Measurements from ENCODE around the gene XCL2. TPM values are rescaled to one million over a fixed set of nuclear protein-coding genes. Genes with fewer than 3 reads are reported as not detected.
A peak's percentile ranks its signal among the peaks of the same experiment; 100 is the strongest.

XCL2 gene
- total and polyA plus RNA-seq, 2 of the 8 experiments (the other 6 are each of a cell fraction or from before 2014, with no cell fraction given) = not detected

- H3K9ac ChIP-seq (replicated peaks in 1 of 4; ENCODE audit: extremely low read depth in 1 of 4, low read depth in 3 of 4, low read length in 3 of 4) = no peak overlapping the region
These were observed 45.6 kb downstream of the XCL2 start for GRCh38 chr1:168498159-168498631.

More at GRCh38 chr1:168498159-168498631, 45.6 kb downstream of the XCL2 start:
- H4K5ac ChIP-seq (ENCODE audit: insufficient read length, low read depth, low read length) = no peak overlapping the region
- no peak overlapping the region for H2BK20ac ChIP-seq (ENCODE audit: low read length)
- H3K23ac ChIP-seq (ENCODE audit: insufficient read length) = no peak overlapping the region
- H2BK15ac ChIP-seq (ENCODE audit: low read length) = no peak overlapping the region
- H3K4me1 ChIP-seq (replicated peaks in 1 of 4; ENCODE audit: control insufficient read depth in 3 of 4, insufficient read depth in 4 of 4, low read length in 3 of 4) = no peaks in the 10 kb centered on the region
- no peaks in the 10 kb centered on the region for H3K79me2 ChIP-seq (ENCODE audit: control insufficient read depth in 1 of 2, insufficient read depth in 2 of 2, low read length in 2 of 2)
- no peaks in the 10 kb centered on the region for H3K23me2 ChIP-seq (ENCODE audit: low read depth, low read length)
- H2AFZ ChIP-seq (ENCODE audit: low read length) = peak overlapping the region; percentile 82; the same call in 1 of the 2 replicates
- no peak overlapping the region for H3K14ac ChIP-seq (ENCODE audit: insufficient read length)
- no peak for DNase-seq (ENCODE audit: low read depth in 1 of 2, low spot score in 2 of 2)
- no peak for TF ChIP-seq KDM1A (IDR thresholded peaks at IDR 0.05; ENCODE audit: borderline replicate concordance, low read length)
- TF ChIP-seq HDAC6 (IDR thresholded peaks at IDR 0.05; ENCODE audit: low read depth, low read length) = no peak
- TF ChIP-seq BCL11A (IDR thresholded peaks at IDR 0.05; ENCODE audit: low read depth in 2 of 2, low read length in 2 of 2) = no peak
- TF ChIP-seq RXRA (IDR thresholded peaks at IDR 0.05; ENCODE audit: insufficient read depth, low read depth, low read length) = no peak
- TF ChIP-seq TAF7 (optimal IDR thresholded peaks at IDR 0.05; ENCODE audit: borderline replicate concordance, low read depth, low read length) = no peak
- H4K91ac ChIP-seq (replicated peaks; ENCODE audit: insufficient read length, low read length) = no peak overlapping the region
- H3K18ac ChIP-seq (ENCODE audit: extremely low read depth, low read length) = no peak overlapping the region
- FAIRE-seq = no peak
- no peak overlapping the region for H3K27ac ChIP-seq (ENCODE audit: low read depth, low read length)
- H2BK120ac ChIP-seq (replicated peaks; ENCODE audit: low read depth, low read length) = no peak overlapping the region
- ChIA-PET POLR2A (ENCODE audit: partially characterized antibody) (no interaction called here), CTCF (ENCODE audit: partially characterized antibody) (no interaction called here)
- H3K27me3 ChIP-seq (replicated peaks in 1 of 4; ENCODE audit: control insufficient read depth in 3 of 4, extremely low read depth in 1 of 4, insufficient read depth in 3 of 4, low read length in 3 of 4) = no peaks in the 10 kb centered on the region; a peak in 1 of 7 replicates
- H2BK12ac ChIP-seq (ENCODE audit: low read depth, low read length) = no peak overlapping the region
- no peak overlapping the region for H3K56ac ChIP-seq (replicated peaks; ENCODE audit: insufficient read length, low read depth, low read length)
- peak overlapping the region; percentile 41; the same call in 1 of the 2 replicates for H4K8ac ChIP-seq (ENCODE audit: extremely low read depth, insufficient read depth, low read length)
- no peak overlapping the region for H3K4ac ChIP-seq (replicated peaks; ENCODE audit: insufficient read length, low read depth, low read length)
- no peak overlapping the region for H2BK5ac ChIP-seq (ENCODE audit: low read depth, low read length)
- H2AK5ac ChIP-seq (ENCODE audit: low read depth, low read length) = no peak overlapping the region
- no peaks in the 10 kb centered on the region for H3K9me3 ChIP-seq (ENCODE audit: insufficient read depth in 2 of 2, low read depth in 1 of 2, low read length in 1 of 2)
- H4K20me1 ChIP-seq (replicated peaks in 1 of 2; ENCODE audit: control insufficient read depth in 1 of 2, insufficient read depth in 2 of 2, low read length in 2 of 2) = no peaks in the 10 kb centered on the region
- no peak overlapping the region for H3K4me2 ChIP-seq (ENCODE audit: insufficient read depth in 1 of 2, low read depth in 2 of 2, low read length in 2 of 2)
- H3K4me3 ChIP-seq (ENCODE audit: extremely low read depth in 1 of 4, insufficient read depth in 2 of 4, low read depth in 3 of 4, low read length in 4 of 4) = no peak overlapping the region
- no peaks in the 10 kb centered on the region for H3K36me3 ChIP-seq (ENCODE audit: control insufficient read depth in 2 of 4, insufficient read depth in 4 of 4, low read length in 3 of 4)
- H3K79me1 ChIP-seq (ENCODE audit: low read depth, low read length) = no peaks in the 10 kb centered on the region
- WGBS, 2 experiments (ENCODE audit: extremely low coverage in 1 of 2, insufficient coverage in 1 of 2, insufficient read length in 1 of 2, insufficient replicate concordance in 2 of 2, low coverage in 1 of 2, low lambda C conversion rate in 2 of 2, missing lambda C conversion rate in 1 of 2) = 80% methylated on average over 2 of the region's 2 CpGs; no CpG with 5 or more reads in 1 of the 2 experiments
